Stromal cell of bone marrow (primary cell): ENCODE data around the gene FXR2.

Source experiments
- DNase-seq: peaks from one replicate; pipeline ENCODE4 v3.0.0-alpha.2; 2012; ENCODE audit warnings: low read depth

Gene FXR2

DNA sequence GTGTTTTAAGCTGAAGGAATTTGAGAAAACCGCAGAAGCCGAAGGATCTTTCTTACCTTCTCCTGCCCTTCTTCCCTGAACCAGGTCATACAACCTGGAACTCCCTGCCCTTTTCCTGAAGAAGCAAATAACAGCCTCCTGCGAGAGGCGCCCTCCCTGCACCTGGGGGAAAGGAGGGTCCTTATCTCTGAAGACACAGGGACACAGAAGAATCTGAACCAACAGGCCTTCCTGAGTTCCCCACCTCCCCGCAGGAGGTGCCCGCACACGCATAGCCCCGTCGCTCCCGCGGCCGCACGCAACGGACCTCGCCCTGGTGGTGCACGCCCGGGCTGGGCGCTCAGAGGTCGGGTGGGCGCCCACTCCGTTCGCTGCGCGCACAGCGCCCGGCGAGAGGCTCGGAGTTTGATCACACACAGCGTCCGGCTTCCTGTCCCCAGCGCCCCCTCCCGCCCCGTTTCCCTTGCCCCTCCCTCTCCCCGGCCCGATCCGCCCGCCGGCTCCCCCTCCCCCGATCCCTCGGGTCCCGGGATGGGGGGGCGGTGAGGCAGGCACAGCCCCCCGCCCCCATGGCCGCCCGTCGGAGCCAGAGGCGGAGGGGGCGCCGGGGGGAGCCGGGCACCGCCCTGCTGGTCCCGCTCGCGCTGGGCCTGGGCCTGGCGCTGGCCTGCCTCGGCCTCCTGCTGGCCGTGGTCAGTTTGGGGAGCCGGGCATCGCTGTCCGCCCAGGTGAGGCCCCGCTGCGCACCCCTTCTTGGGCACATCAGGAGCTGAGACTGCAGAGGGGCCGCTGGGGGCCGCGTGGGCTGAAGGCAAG lies 65.9 kb downstream of the FXR2 start, which contains the start of gene TNFSF12:
Gene TNFSF12, plus strand, starts transcription at position 474 of the 816 bp plus-strand sequence. Its CDS starts 96 bp downstream, at position 570.
- no peak for DNase-seq

- DNase-seq: no peak
These were observed 69.8 kb downstream of the FXR2 start for GRCh38 chr17:7544911-7545310.
